HepG2 (cell line): ENCODE data around the gene DBNDD2. TPM values are rescaled to one million over a fixed set of nuclear protein-coding genes. Genes with fewer than 3 reads are reported as not detected.

ENCODE experiments used
- ATAC-seq: fragments of 200-7000 bp; cut with Tn5 transposase; 3 replicates; pipeline ENCODE4 v1.9.1; 2020; ENCODE audit warnings: mild to moderate bottlenecking, moderate library complexity
- BruUV-seq: library from RNA; stranded (reverse); fragments of 400-500 nt; replicated peaks from 2 replicates; lab custom pipeline; 2021; lab: Mats Ljungman, UMichigan
- CTCF ChIA-PET: fragments of 300-600 bp; formaldehyde crosslinking; extraction: SDS; loops from one replicate; lab custom pipeline; 2021; ENCODE audit warnings: low total read pairs, inconsistent platforms, low intra/inter-chr PET ratio; lab: Yijun Ruan, JAX
- POLR2A ChIA-PET: fragments of 350-600 bp; sonication (Branson Sonifier 250); formaldehyde crosslinking; loops from one replicate; lab custom pipeline; 2020; ENCODE audit warnings: antibody characterized with exemption, inconsistent platforms; lab: Yijun Ruan, JAX
- DNase-seq: peaks from one replicate; pipeline ENCODE4 v3.0.0-alpha.2; 2015; ENCODE audit warnings: low spot score
- FAIRE-seq: peaks from 3 replicates; lab custom pipeline; 2011; peaks lifted over from hg19 to GRCh38; lab: Jason Lieb, UNC
- H2AFZ ChIP-seq: one replicate; pipeline ENCODE4 v1.6.1; 2011; ENCODE audit warnings: low read length, inconsistent platforms
- H3K27ac ChIP-seq: fragments of 300-600 bp; 3 replicates; pipeline ENCODE4 v1.8.0; 2011; ENCODE audit warnings: mixed run types, mild to moderate bottlenecking, mixed read lengths, low read length, inconsistent platforms; ENCODE audit not compliant: insufficient read depth; ENCODE audit errors: extremely low read length
- H3K27me3 ChIP-seq, 2 experiments: fragments of 200-600 bp in 1 of 2; 2 replicates in 1 of 2; 3 replicates in 1 of 2; pipeline versions ENCODE4 v1.6.0 to v1.8.0; 2011; ENCODE audit warnings: low read length in 2 of 2, mild to moderate bottlenecking in 2 of 2, moderate library complexity in 2 of 2, inconsistent platforms in 1 of 2; ENCODE audit not compliant: insufficient read depth in 2 of 2, control insufficient read depth in 1 of 2
- H3K36me3 ChIP-seq, 2 experiments: fragments of 200-600 bp in 1 of 2; replicated peaks in 1 of 2; 2 replicates in 1 of 2; 3 replicates in 1 of 2; pipeline versions ENCODE4 v1.5.1 to v1.8.0; 2011; ENCODE audit warnings: low read length in 2 of 2, inconsistent platforms in 1 of 2; ENCODE audit not compliant: insufficient read depth in 2 of 2, control insufficient read depth in 1 of 2
- H3K4me1 ChIP-seq: 2 replicates; pipeline ENCODE4 v1.5.1; 2012; ENCODE audit warnings: low read length, inconsistent platforms; ENCODE audit not compliant: insufficient read depth
- H3K4me2 ChIP-seq: 2 replicates; pipeline ENCODE4 v1.6.0; 2011; ENCODE audit warnings: low read depth, low read length, inconsistent platforms
- H3K4me3 ChIP-seq, 3 experiments: fragments of 200-600 bp in 1 of 3; sonication (generic), shearing (Covaris generic) in 1 of 3; replicated peaks in 1 of 3; 2 replicates each; pipeline ENCODE4 v1.5.1; 2011 to 2016; ENCODE audit warnings: low read length in 3 of 3, inconsistent platforms in 2 of 3, low read depth in 2 of 3, mild to moderate bottlenecking in 2 of 3, control low read depth in 1 of 3, mixed read lengths in 1 of 3; ENCODE audit not compliant: insufficient read depth in 1 of 3
- H3K79me2 ChIP-seq: one replicate; pipeline ENCODE4 v1.6.1; 2011; ENCODE audit warnings: low read length, inconsistent platforms; ENCODE audit not compliant: insufficient read depth
- H3K9ac ChIP-seq: 2 replicates; pipeline ENCODE4 v1.6.0; 2011; ENCODE audit warnings: mild to moderate bottlenecking, low read depth, low read length, inconsistent platforms; ENCODE audit not compliant: insufficient read depth
- H3K9me3 ChIP-seq: 2 replicates; pipeline ENCODE4 v1.5.1; 2012; ENCODE audit warnings: mild to moderate bottlenecking, low read length
- H4K20me1 ChIP-seq: 2 replicates; pipeline ENCODE4 v1.6.0; 2011; ENCODE audit warnings: inconsistent platforms, mild to moderate bottlenecking, low read length, moderate library complexity; ENCODE audit not compliant: insufficient read depth
- DMAP1 ChIP-seq: IDR thresholded peaks from 2 replicates; pipeline ENCODE4 v1.6.1; 2016
- PAF1 ChIP-seq: IDR thresholded peaks from 2 replicates; pipeline ENCODE4 v1.6.1; 2016; ENCODE audit warnings: missing genetic modification reagents, missing compliant biosample characterization
- ZNF30 ChIP-seq: sonication (generic); formaldehyde crosslinking; IDR thresholded peaks from 2 replicates; pipeline ENCODE4 v1.5.0; 2020; ENCODE audit warnings: mild to moderate bottlenecking, missing genetic modification reagents
- WGBS: methylation state at CpG from one replicate; pipeline ENCODE4 v1.1.6; 2017; ENCODE audit warnings: low lambda C conversion rate; 5-methylcytosine and 5-hydroxymethylcytosine counted together
- in situ Hi-C: cut with HindIII; loops from 2 replicates; pipeline ENCODE4 v1.10.0; 2017; ENCODE audit warnings: low pct_unique_long_range_greater_than_20kb; ENCODE audit not compliant: extremely low pct_ligation_motif_present
- intact Hi-C: fragments of 100-400 bp; cut with micrococcal nuclease; formaldehyde crosslinking; loops from one replicate; pipeline ENCODE4 v1.10.0; 2022; ENCODE audit not compliant: unreplicated experiment
- polyA plus RNA-seq, 8 experiments: library from polyadenylated mRNA; depleted of rRNA in 3 of 8; stranded (reverse) in 7 of 8; unstranded in 1 of 8; fragments of >200 nt; fragmentation: Illumina TruSeq in 4 of 8; extraction: Trizol in 4 of 8; gene quantifications; 2 replicates each; pipeline versions ENCODE4 v1.2.1 to v1.2.3, GENCODE V29; 2011 to 2016; ENCODE audit warnings: low read depth in 4 of 8, missing spikeins in 1 of 8, mixed read lengths in 1 of 8; ENCODE audit not compliant: insufficient read depth in 1 of 8
- total RNA-seq, 5 experiments: library from RNA; depleted of rRNA; stranded (reverse); fragments of >200 nt; fragmentation: Illumina TruSeq; extraction: Trizol; gene quantifications; 2 replicates each; pipeline ENCODE4 v1.2.3, GENCODE V29; 2016; ENCODE audit warnings: low read depth in 1 of 5
- TF ChIP-seq, protein P1 (sequence below): sonication (generic); formaldehyde crosslinking; IDR thresholded peaks from 2 replicates; pipeline ENCODE4 v1.4.0; 2020; ENCODE audit warnings: missing genetic modification reagents
- TF ChIP-seq, protein P2 (sequence below): sonication (generic); formaldehyde crosslinking; IDR thresholded peaks from 2 replicates; pipeline ENCODE4 v1.8.1; 2023; ENCODE audit warnings: missing genetic modification reagents, mild to moderate bottlenecking, borderline replicate concordance

Gene DBNDD2
- total and polyA plus RNA-seq, 2 of the 13 experiments (the other 11 are each of a cell fraction or from before 2014, with no cell fraction given), result 16.7 to 47.6 TPM

DNA sequence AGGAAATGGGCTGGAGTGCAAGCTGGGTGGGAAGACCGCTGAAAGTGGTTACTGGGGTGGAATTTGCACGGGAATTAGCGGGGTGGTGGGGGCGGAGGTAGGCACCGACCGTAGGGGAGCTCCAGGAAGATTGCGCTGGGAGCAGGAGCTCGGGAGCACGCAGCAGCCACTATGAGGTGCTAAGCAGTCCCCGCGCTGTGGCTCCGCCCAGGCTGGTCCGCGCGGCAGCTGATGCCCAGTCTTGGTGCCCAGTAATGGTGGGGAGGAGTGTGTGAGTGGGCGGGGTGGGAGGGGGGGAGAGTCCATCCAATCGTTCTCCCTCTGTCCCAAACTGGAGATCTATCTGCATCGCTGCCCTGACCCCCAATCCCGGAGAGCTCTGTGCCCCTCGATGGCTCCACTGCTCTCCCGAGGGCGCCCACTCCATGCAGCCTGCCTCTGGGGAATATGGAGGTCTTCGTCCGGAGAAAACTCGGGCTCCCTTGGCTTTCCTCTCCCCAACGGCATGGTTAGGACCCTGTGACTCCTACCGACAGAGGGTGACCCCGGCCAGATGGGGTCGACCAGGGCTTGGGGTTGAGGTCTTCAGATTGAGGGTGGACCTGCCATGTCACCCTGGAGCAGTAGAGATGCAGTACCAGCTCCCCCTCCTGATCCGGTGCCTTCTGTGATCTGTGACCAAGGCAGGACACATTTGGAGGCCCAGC, 35.3 kb upstream of the DBNDD2 start:
- 94% methylated on average over 29 of the region's 30 CpGs for WGBS
- FAIRE-seq (no peak), DNase-seq (no peak), ATAC-seq (no peak)
- Histone ChIP-seq H3K4me3 (no peak overlapping the region), H3K27me3 (no peaks in the 10 kb centered on the region), H3K27ac (no peak overlapping the region), H4K20me1 (no peaks in the 10 kb centered on the region), H3K4me2 (no peak overlapping the region), H2AFZ (no peak overlapping the region), H3K9me3 (no peaks in the 10 kb centered on the region), H3K36me3 (peaks cover 5 to 8% of the 10 kb centered on the region in 2 experiments), H3K9ac (no peak overlapping the region), H3K79me2 (no peaks in the 10 kb centered on the region), H3K4me1 (peaks cover 19% of the 10 kb centered on the region)
- no TSS peak for BruUV-seq
- CTCF ChIA-PET, result interaction anchor here (1.2 to 1.9 kb wide), 2 partner anchors 53 to 64 kb away, joined by 6 to 32 read pairs; no protein-coding TSS in a partner anchor
- TF ChIP-seq, protein P1, sequence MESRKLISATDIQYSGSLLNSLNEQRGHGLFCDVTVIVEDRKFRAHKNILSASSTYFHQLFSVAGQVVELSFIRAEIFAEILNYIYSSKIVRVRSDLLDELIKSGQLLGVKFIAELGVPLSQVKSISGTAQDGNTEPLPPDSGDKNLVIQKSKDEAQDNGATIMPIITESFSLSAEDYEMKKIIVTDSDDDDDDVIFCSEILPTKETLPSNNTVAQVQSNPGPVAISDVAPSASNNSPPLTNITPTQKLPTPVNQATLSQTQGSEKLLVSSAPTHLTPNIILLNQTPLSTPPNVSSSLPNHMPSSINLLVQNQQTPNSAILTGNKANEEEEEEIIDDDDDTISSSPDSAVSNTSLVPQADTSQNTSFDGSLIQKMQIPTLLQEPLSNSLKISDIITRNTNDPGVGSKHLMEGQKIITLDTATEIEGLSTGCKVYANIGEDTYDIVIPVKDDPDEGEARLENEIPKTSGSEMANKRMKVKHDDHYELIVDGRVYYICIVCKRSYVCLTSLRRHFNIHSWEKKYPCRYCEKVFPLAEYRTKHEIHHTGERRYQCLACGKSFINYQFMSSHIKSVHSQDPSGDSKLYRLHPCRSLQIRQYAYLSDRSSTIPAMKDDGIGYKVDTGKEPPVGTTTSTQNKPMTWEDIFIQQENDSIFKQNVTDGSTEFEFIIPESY, result peak; percentile 46; the same call in 1 of the 2 replicates
- TF ChIP-seq DMAP1 (CRISPR knock-in tag) (0 out of 2 replicates have a peak, but pooled peaks have one; percentile 1), ZNF30 (0 out of 2 replicates have a peak, but pooled peaks have one; percentile 50), PAF1 (no peak)
- TF ChIP-seq, protein P2, sequence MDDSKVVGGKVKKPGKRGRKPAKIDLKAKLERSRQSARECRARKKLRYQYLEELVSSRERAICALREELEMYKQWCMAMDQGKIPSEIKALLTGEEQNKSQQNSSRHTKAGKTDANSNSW (CRISPR knock-in tag), result no peak
- POLR2A ChIA-PET, result interaction anchor here (1.1 to 29.5 kb wide), 9 partner anchors 9 to 398 kb away, joined by 3 to 1422 read pairs (median 10); partner anchors contain the start of genes PIGT, SDC4 and SYS1
- intact Hi-C loops (no loop called here), in situ Hi-C loops (loop anchor here (5.0 kb wide), 1 partner anchor 65 kb away; no protein-coding TSS in a partner anchor)
